GM12878 (cell line): ENCODE measurements around the gene GID4. TPM values are rescaled to one million over a fixed set of nuclear protein-coding genes. Genes with fewer than 3 reads are reported as not detected.

Source experiments
- ATAC-seq: fragments of 200-7000 bp; cut with Tn5 transposase; 3 replicates; pipeline ENCODE4 v1.9.1; 2020; ENCODE audit warnings: mild to moderate bottlenecking, moderate library complexity
- BruUV-seq: library from RNA; stranded (reverse); fragments of 400-500 nt; replicated peaks from 2 replicates; lab custom pipeline; 2021; lab: Mats Ljungman, UMichigan
- CTCF ChIA-PET: fragments of 300-600 bp; sonication (Branson Sonifier 250); formaldehyde crosslinking; extraction: SDS; loops from one replicate; lab custom pipeline; 2021; ENCODE audit warnings: inconsistent platforms; lab: Yijun Ruan, JAX
- POLR2A ChIA-PET: fragments of 350-600 bp; formaldehyde crosslinking; extraction: SDS; loops from one replicate; lab custom pipeline; 2021; ENCODE audit warnings: inconsistent platforms; lab: Charles Lee
- RAD21 ChIA-PET: fragments of 300-600 bp; sonication (Branson Sonifier 250); formaldehyde crosslinking; loops from one replicate; lab custom pipeline; 2023; ENCODE audit warnings: antibody characterized with exemption; ENCODE audit not compliant: unreplicated experiment; lab: Charles Lee
- SMC1A ChIA-PET: fragments of 300-600 bp; sonication (Branson Sonifier 250); formaldehyde crosslinking; loops from one replicate; lab custom pipeline; 2023; ENCODE audit not compliant: unreplicated experiment, uncharacterized antibody; lab: Charles Lee
- DNase-seq: peaks from one replicate; pipeline ENCODE4 v3.0.0-alpha.2; 2011; ENCODE audit warnings: low read depth, low spot score
- FAIRE-seq: peaks from 3 replicates; lab custom pipeline; 2011; peaks lifted over from hg19 to GRCh38; lab: Jason Lieb, UNC
- H2AFZ ChIP-seq: 2 replicates; pipeline ENCODE4 v1.6.0; 2011; ENCODE audit warnings: low read depth, low read length, control low read depth; ENCODE audit not compliant: control insufficient read depth
- H3K27ac ChIP-seq: 2 replicates; pipeline ENCODE4 v1.5.1; 2011; ENCODE audit warnings: control low read depth; ENCODE audit not compliant: control insufficient read depth, insufficient read depth
- H3K27me3 ChIP-seq, 2 experiments: replicated peaks in 1 of 2; 2 replicates each; pipeline versions ENCODE4 v1.6.0 to v1.6.1; 2011; ENCODE audit warnings: low read length in 1 of 2; ENCODE audit not compliant: control insufficient read depth in 2 of 2, insufficient read depth in 2 of 2
- H3K36me3 ChIP-seq, 2 experiments: 2 replicates each; pipeline ENCODE4 v1.5.1; 2011; ENCODE audit warnings: low read length in 1 of 2; ENCODE audit not compliant: control insufficient read depth in 2 of 2, insufficient read depth in 2 of 2
- H3K4me1 ChIP-seq: 2 replicates; pipeline ENCODE4 v1.6.1; 2011; ENCODE audit warnings: mild to moderate bottlenecking, low read length, moderate library complexity, mixed read lengths; ENCODE audit not compliant: control insufficient read depth, insufficient read depth
- H3K4me2 ChIP-seq: 2 replicates; pipeline ENCODE4 v1.6.0; 2011; ENCODE audit warnings: control low read depth; ENCODE audit not compliant: control insufficient read depth, insufficient read depth
- H3K4me3 ChIP-seq: fragments of 200-600 bp; sonication (generic); 2 replicates; pipeline ENCODE4 v1.5.1; 2016
- H3K79me2 ChIP-seq: 2 replicates; pipeline ENCODE4 v1.6.0; 2011; ENCODE audit warnings: low read length; ENCODE audit not compliant: control insufficient read depth, insufficient read depth
- H3K9ac ChIP-seq: 2 replicates; pipeline ENCODE4 v1.8.0; 2011; ENCODE audit warnings: low read length, control low read depth, mixed read lengths; ENCODE audit not compliant: control insufficient read depth, insufficient read depth
- H3K9me3 ChIP-seq: replicated peaks from 3 replicates; pipeline ENCODE4 v1.5.1; 2011; ENCODE audit warnings: mild to moderate bottlenecking, low read length; ENCODE audit not compliant: control insufficient read depth, insufficient read depth
- H4K20me1 ChIP-seq: 2 replicates; pipeline ENCODE4 v1.6.0; 2011; ENCODE audit not compliant: control insufficient read depth, insufficient read depth
- BACH1 ChIP-seq: fragments of 450-650 bp; IDR thresholded peaks from 2 replicates; pipeline ENCODE4 v1.6.1; 2017; ENCODE audit warnings: mild to moderate bottlenecking, borderline replicate concordance
- BRCA1 ChIP-seq: IDR thresholded peaks from 2 replicates; pipeline ENCODE4 v1.6.1; 2011; ENCODE audit warnings: low read depth, low read length, improper control_type of control experiment
- ESRRA ChIP-seq: IDR thresholded peaks from 2 replicates; pipeline ENCODE4 v1.6.1; 2012; ENCODE audit warnings: mild to moderate bottlenecking, low read length, improper control_type of control experiment
- KDM1A ChIP-seq: fragments of 200-600 bp; sonication (generic); IDR thresholded peaks from 2 replicates; pipeline ENCODE4 v1.6.1; 2016; ENCODE audit warnings: borderline replicate concordance
- POLR2AphosphoS5 ChIP-seq: IDR thresholded peaks from 2 replicates; pipeline ENCODE4 v1.6.1; 2011; ENCODE audit warnings: mild to moderate bottlenecking, low read length, inconsistent platforms
- SMAD5 ChIP-seq: IDR thresholded peaks from 2 replicates; pipeline ENCODE4 v1.6.1; 2016; ENCODE audit warnings: antibody characterized with exemption, low read depth
- SUPT20H ChIP-seq: IDR thresholded peaks from 2 replicates; pipeline ENCODE4 v1.6.1; 2011; ENCODE audit warnings: low read depth, mild to moderate bottlenecking, low read length, moderate library complexity, borderline replicate concordance; ENCODE audit not compliant: control insufficient read depth
- WRNIP1 ChIP-seq: IDR thresholded peaks from 2 replicates; pipeline ENCODE4 v1.6.1; 2011; ENCODE audit warnings: low read depth, low read length, improper control_type of control experiment, borderline replicate concordance
- ZNF207 ChIP-seq: fragments of 450-650 bp; IDR thresholded peaks from 2 replicates; pipeline ENCODE4 v1.6.1; 2014; ENCODE audit warnings: antibody characterized with exemption, mild to moderate bottlenecking, borderline replicate concordance
- WGBS: methylation state at CpG from one replicate; pipeline ENCODE4 v1.1.6; 2016; ENCODE audit warnings: low lambda C conversion rate; ENCODE audit not compliant: insufficient replicate concordance, insufficient coverage; ENCODE audit errors: missing lambda C conversion rate; 5-methylcytosine and 5-hydroxymethylcytosine counted together
- in situ Hi-C: fragments of 300-500 bp; cut with MboI; formaldehyde crosslinking; loops from 9 replicates; pipeline ENCODE4 v1.14.3; 2018; ENCODE audit warnings: mixed read lengths
- intact Hi-C: fragments of 100-400 bp; cut with micrococcal nuclease; formaldehyde crosslinking; loops from one replicate; pipeline ENCODE4 v1.14.2; 2022; ENCODE audit not compliant: unreplicated experiment
- polyA plus RNA-seq, 11 experiments: library from polyadenylated mRNA; depleted of rRNA in 4 of 11; unstranded in 6 of 11; stranded (reverse) in 5 of 11; fragments of >200 nt; fragmentation: Nextera tagmentation in 4 of 11; fragmentation: Illumina TruSeq in 1 of 11; extraction: Ambion mirVana in 4 of 11; extraction: Trizol in 1 of 11; gene quantifications; 1 replicate in 1 of 11; 2 replicates in 10 of 11; pipeline versions ENCODE4 v1.2.1 to v1.2.3, GENCODE V29; 2011 to 2016; ENCODE audit warnings: inconsistent platforms in 2 of 11, missing spikeins in 2 of 11, low read depth in 1 of 11
- total RNA-seq, 4 experiments: library from RNA; depleted of rRNA in 3 of 4; stranded (reverse); fragments of >200 nt in 3 of 4; fragmentation: Illumina TruSeq in 1 of 4; extraction: Trizol in 1 of 4; gene quantifications; 2 replicates each; pipeline versions ENCODE4 v1.2.1 to v1.2.3, GENCODE V29; 2013 to 2021
- TF ChIP-seq, protein P1 (sequence below): fragments of 450-650 bp; IDR thresholded peaks from 2 replicates; pipeline ENCODE4 v1.6.1; 2017; ENCODE audit warnings: mild to moderate bottlenecking, low read depth, inconsistent platforms; ENCODE audit not compliant: poor library complexity, severe bottlenecking
- TF ChIP-seq, protein P2 (sequence below): IDR thresholded peaks from 2 replicates; pipeline ENCODE4 v1.6.1; 2012; ENCODE audit warnings: low read depth, low read length, improper control_type of control experiment
- TF ChIP-seq, protein P3 (sequence below): fragments of 450-650 bp; IDR thresholded peaks from 2 replicates; pipeline ENCODE4 v1.6.1; 2016; ENCODE audit warnings: mild to moderate bottlenecking
- TF ChIP-seq, protein P4 (sequence below): fragments of 450-650 bp; IDR thresholded peaks from 2 replicates; pipeline ENCODE4 v1.6.1; 2017; ENCODE audit warnings: mild to moderate bottlenecking
- TF ChIP-seq, protein P5 (sequence below), 3 experiments: IDR thresholded peaks in 2 of 3; conservative IDR thresholded peaks in 1 of 3; 2 replicates each; pipeline ENCODE4 v1.5.1; 2011; ENCODE audit warnings: low read depth in 3 of 3, low read length in 3 of 3, mild to moderate bottlenecking in 3 of 3, control low read depth in 2 of 3, moderate library complexity in 2 of 3, inconsistent platforms in 1 of 3, mixed read lengths in 1 of 3; ENCODE audit not compliant: control insufficient read depth in 2 of 3, insufficient read depth in 1 of 3; ENCODE audit errors: extremely low read depth in 1 of 3

GID4 gene
- total and polyA plus RNA-seq, 10 of the 15 experiments (the other 5 are each of a cell fraction or from before 2014, with no cell fraction given), result 0.93 to 7.3 (median 3.6) TPM

DNA sequence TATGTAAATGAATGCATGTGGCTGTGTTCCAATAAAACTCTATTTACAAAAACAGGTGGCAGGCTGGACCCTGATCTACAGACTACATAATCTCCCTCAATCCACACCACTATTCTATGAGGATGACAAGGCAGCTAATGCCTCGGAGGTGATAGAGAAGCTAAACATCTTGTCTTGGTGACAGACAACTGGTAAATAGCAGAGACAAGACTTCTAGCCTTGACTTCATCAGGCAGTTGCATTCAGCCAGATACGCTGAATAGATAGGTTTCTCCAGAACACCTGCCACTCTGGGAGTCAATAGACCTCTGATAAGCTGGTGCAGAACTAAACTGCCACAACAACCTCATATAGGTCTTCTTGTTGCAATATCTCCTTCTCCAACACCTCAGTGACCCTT lies 3.5 kb upstream of the GID4 start:
- Histone ChIP-seq H4K20me1 (no peaks in the 10 kb centered on the region), H3K27ac (no peak overlapping the region), H3K27me3 (no peaks in the 10 kb centered on the region), H3K9ac (no peak overlapping the region), H2AFZ (no peak overlapping the region), H3K4me3 (no peak overlapping the region), H3K4me1 (peaks cover 23% of the 10 kb centered on the region), H3K79me2 (peaks cover 26% of the 10 kb centered on the region), H3K4me2 (no peak overlapping the region), H3K36me3 (no peaks in the 10 kb centered on the region), H3K9me3 (no peaks in the 10 kb centered on the region)
- FAIRE-seq, result no peak
- ChIA-PET POLR2A (no interaction called here), SMC1A (interaction anchor here (0.8 to 3.5 kb wide), 12 partner anchors 50 to 372 kb away, joined by 3 to 21 read pairs (median 5); partner anchors contain the start of genes DRC3 and TOM1L2), RAD21 (interaction anchor here (0.7 to 3.2 kb wide), 9 partner anchors 55 to 539 kb away, joined by 3 to 9 read pairs (median 4); partner anchors contain the start of genes DRC3 and TOM1L2), CTCF (interaction anchor here (0.9 to 5.2 kb wide), 9 partner anchors 10 to 175 kb away, joined by 3 to 73 read pairs (median 6); partner anchors contain the start of genes DRC3 and TOM1L2)
- no peak for ATAC-seq
- 100% methylated on average over 2 of the region's 2 CpGs for WGBS
- no TSS peak for BruUV-seq
- in situ Hi-C loops, result no loop called here
- TF ChIP-seq WRNIP1 (no peak), POLR2AphosphoS5 (no peak), SMAD5 (no peak), BRCA1 (no peak), BACH1 (no peak), KDM1A (no peak), ESRRA (no peak), SUPT20H (no peak), ZNF207 (no peak)
- TF ChIP-seq, protein P1, sequence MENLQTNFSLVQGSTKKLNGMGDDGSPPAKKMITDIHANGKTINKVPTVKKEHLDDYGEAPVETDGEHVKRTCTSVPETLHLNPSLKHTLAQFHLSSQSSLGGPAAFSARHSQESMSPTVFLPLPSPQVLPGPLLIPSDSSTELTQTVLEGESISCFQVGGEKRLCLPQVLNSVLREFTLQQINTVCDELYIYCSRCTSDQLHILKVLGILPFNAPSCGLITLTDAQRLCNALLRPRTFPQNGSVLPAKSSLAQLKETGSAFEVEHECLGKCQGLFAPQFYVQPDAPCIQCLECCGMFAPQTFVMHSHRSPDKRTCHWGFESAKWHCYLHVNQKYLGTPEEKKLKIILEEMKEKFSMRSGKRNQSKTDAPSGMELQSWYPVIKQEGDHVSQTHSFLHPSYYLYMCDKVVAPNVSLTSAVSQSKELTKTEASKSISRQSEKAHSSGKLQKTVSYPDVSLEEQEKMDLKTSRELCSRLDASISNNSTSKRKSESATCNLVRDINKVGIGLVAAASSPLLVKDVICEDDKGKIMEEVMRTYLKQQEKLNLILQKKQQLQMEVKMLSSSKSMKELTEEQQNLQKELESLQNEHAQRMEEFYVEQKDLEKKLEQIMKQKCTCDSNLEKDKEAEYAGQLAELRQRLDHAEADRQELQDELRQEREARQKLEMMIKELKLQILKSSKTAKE, result no peak
- TF ChIP-seq, protein P2, sequence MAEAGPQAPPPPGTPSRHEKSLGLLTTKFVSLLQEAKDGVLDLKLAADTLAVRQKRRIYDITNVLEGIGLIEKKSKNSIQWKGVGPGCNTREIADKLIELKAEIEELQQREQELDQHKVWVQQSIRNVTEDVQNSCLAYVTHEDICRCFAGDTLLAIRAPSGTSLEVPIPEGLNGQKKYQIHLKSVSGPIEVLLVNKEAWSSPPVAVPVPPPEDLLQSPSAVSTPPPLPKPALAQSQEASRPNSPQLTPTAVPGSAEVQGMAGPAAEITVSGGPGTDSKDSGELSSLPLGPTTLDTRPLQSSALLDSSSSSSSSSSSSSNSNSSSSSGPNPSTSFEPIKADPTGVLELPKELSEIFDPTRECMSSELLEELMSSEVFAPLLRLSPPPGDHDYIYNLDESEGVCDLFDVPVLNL, result no peak
- TF ChIP-seq, protein P3, sequence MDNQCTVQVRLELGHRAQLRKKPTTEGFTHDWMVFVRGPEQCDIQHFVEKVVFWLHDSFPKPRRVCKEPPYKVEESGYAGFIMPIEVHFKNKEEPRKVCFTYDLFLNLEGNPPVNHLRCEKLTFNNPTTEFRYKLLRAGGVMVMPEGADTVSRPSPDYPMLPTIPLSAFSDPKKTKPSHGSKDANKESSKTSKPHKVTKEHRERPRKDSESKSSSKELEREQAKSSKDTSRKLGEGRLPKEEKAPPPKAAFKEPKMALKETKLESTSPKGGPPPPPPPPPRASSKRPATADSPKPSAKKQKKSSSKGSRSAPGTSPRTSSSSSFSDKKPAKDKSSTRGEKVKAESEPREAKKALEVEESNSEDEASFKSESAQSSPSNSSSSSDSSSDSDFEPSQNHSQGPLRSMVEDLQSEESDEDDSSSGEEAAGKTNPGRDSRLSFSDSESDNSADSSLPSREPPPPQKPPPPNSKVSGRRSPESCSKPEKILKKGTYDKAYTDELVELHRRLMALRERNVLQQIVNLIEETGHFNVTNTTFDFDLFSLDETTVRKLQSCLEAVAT, result no peak
- TF ChIP-seq, protein P4, sequence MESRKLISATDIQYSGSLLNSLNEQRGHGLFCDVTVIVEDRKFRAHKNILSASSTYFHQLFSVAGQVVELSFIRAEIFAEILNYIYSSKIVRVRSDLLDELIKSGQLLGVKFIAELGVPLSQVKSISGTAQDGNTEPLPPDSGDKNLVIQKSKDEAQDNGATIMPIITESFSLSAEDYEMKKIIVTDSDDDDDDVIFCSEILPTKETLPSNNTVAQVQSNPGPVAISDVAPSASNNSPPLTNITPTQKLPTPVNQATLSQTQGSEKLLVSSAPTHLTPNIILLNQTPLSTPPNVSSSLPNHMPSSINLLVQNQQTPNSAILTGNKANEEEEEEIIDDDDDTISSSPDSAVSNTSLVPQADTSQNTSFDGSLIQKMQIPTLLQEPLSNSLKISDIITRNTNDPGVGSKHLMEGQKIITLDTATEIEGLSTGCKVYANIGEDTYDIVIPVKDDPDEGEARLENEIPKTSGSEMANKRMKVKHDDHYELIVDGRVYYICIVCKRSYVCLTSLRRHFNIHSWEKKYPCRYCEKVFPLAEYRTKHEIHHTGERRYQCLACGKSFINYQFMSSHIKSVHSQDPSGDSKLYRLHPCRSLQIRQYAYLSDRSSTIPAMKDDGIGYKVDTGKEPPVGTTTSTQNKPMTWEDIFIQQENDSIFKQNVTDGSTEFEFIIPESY, result no peak
- TF ChIP-seq, protein P5, sequence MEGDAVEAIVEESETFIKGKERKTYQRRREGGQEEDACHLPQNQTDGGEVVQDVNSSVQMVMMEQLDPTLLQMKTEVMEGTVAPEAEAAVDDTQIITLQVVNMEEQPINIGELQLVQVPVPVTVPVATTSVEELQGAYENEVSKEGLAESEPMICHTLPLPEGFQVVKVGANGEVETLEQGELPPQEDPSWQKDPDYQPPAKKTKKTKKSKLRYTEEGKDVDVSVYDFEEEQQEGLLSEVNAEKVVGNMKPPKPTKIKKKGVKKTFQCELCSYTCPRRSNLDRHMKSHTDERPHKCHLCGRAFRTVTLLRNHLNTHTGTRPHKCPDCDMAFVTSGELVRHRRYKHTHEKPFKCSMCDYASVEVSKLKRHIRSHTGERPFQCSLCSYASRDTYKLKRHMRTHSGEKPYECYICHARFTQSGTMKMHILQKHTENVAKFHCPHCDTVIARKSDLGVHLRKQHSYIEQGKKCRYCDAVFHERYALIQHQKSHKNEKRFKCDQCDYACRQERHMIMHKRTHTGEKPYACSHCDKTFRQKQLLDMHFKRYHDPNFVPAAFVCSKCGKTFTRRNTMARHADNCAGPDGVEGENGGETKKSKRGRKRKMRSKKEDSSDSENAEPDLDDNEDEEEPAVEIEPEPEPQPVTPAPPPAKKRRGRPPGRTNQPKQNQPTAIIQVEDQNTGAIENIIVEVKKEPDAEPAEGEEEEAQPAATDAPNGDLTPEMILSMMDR (IDR thresholded peaks at IDR 0.05 in 2 of 3, conservative IDR thresholded peaks at IDR 0.05 in 1 of 3; ENCODE audit: control insufficient read depth in 2 of 3, extremely low read depth in 1 of 3, insufficient read depth in 1 of 3, low read depth in 3 of 3, low read length in 3 of 3), result no peak
- no peak for DNase-seq
- intact Hi-C loops, result loop anchor here (5.0 kb wide), 2 partner anchors 78 to 213 kb away; no protein-coding TSS in a partner anchor
